ENCODE data around the gene PTPRA. TPM values are rescaled to one million over a fixed set of nuclear protein-coding genes. Genes with fewer than 3 reads are reported as not detected.

PTPRA gene
- polyA plus RNA-seq, 1 experiment = 87.4 TPM

DNA sequence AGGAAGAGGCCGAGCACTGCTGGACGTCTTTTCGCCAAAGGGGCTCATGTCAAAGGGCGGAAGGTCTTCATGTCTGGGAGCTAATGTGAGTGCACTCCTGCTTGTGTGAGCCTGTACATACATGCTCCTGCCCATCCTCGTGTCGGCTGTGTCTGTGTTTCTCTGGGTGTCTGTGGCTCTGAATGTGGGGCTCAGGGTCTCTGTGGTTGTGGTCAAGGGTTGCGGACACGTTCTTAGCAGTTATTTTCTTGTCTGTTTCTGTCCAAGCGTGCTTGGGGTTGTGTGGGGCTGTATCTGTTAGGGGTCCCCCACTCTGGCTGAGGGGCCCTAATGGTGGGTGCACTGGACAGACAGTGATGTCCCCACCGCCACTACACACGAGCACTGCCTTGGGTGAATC lies 208.4 kb downstream of the PTPRA start:
- Histone ChIP-seq H3K9me3 (ENCODE audit: control insufficient read depth, insufficient read depth, low read length) (no peaks in the 10 kb centered on the region; the same call in 1 of the 2 replicates), H3K27me3 (ENCODE audit: control insufficient read depth, insufficient read depth, low read length) (peaks cover 46% of the 10 kb centered on the region), H3K27ac (ENCODE audit: low read depth, low read length) (no peak overlapping the region), H3K4me3 (ENCODE audit: low read depth, low read length) (no peak overlapping the region)
- TF ChIP-seq, protein P1, sequence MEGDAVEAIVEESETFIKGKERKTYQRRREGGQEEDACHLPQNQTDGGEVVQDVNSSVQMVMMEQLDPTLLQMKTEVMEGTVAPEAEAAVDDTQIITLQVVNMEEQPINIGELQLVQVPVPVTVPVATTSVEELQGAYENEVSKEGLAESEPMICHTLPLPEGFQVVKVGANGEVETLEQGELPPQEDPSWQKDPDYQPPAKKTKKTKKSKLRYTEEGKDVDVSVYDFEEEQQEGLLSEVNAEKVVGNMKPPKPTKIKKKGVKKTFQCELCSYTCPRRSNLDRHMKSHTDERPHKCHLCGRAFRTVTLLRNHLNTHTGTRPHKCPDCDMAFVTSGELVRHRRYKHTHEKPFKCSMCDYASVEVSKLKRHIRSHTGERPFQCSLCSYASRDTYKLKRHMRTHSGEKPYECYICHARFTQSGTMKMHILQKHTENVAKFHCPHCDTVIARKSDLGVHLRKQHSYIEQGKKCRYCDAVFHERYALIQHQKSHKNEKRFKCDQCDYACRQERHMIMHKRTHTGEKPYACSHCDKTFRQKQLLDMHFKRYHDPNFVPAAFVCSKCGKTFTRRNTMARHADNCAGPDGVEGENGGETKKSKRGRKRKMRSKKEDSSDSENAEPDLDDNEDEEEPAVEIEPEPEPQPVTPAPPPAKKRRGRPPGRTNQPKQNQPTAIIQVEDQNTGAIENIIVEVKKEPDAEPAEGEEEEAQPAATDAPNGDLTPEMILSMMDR (IDR thresholded peaks at IDR 0.05; ENCODE audit: low read depth, low read length) = no peak
- POLR2A ChIA-PET = no interaction called here
- CTCF ChIA-PET = no interaction called here
- no peak for DNase-seq (ENCODE audit: low read depth, low spot score)

DNA sequence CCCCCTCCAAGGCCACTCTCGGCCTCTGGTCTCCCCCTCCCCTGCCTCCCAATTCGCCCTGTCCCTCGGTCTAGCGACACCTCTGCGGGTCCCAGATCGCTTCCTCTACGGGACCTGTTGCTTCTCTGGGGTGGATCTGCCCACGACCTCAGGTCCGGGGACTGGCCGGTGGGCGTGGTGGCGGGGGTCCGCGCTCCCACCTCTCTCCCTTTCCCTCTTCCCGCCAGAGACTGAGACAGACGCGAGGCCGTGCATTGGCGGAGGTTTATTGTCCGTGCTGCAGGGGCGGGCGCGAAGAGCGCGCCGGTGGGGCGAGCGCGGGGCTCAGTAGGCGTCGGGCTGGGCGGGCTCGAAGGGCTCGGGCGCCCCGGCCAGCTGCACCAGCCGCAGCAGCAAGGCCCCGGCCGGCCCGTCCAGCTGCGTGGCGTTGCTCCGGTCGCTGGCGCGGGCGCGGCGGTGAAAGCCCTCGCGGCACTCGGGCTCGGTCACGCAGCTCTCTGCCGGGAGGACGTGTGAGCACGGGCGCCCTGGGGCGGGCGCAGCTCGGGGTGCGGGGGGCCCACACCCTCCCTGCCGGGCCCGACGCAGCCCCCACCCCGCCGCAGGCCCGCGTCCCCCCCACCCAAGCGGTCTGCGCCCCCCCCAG lies 209.1 kb downstream of the PTPRA start:
- Histone ChIP-seq H3K4me3 (ENCODE audit: low read depth, low read length) (no peak overlapping the region), H3K27ac (ENCODE audit: low read depth, low read length) (no peak overlapping the region), H3K27me3 (ENCODE audit: control insufficient read depth, insufficient read depth, low read length) (peaks cover 46% of the 10 kb centered on the region), H3K9me3 (ENCODE audit: control insufficient read depth, insufficient read depth, low read length) (no peaks in the 10 kb centered on the region; the same call in 1 of the 2 replicates)
- TF ChIP-seq, protein P1 (IDR thresholded peaks at IDR 0.05; ENCODE audit: low read depth, low read length) = no peak
- CTCF ChIA-PET = no interaction called here
- no peak for DNase-seq (ENCODE audit: low read depth, low spot score)
- POLR2A ChIA-PET = no interaction called here

DNA sequence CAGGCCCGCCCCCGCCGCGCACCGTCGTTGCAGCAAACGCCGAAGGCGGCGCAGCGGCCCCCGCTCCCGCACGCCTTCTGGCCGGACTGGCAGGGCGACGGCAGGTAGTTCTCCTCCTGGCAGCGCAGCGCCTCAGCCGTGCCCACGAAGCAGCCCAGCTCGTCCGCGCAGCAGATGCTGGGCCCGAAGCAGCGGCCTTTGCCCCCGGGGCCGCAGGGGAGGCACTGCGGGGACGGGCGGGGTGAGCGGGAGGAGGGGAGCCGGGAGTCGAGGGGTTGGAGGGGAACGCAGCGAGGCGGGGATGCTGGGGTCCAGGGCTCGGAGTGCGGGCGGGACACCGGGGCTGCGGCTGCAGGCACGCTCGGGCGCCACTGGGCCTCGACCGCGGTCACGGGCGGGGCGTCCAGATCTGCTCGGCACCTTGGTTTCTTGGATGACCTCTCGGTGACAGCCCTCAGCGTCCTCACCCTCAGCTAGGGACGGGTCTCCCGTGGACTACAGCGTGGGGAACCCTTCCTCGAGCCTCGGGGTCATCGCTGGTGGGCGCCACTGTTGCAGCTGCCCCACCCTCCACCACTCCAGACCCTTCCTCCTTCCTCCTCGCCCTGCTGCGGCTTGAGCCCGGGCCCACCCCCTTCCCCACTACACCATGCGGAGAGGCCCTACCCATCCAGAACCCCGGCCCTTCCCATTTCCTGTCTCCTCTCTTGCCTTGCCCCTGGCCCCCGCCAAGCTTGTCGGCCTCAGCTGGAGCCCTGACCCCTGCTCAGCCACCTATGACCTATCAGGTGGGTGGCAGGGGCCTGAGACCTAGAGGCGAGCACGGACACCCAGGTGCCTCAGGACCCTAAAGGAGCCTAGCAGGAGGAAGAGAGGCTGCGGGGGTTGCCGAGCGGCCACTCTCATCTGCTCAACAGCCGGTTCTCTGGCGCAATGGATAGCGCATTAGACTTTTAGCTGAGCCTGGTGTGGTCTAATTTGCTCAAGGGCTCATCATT lies 210.0 kb downstream of the PTPRA start:
- Histone ChIP-seq H3K27ac (ENCODE audit: low read depth, low read length) (no peak overlapping the region), H3K27me3 (ENCODE audit: control insufficient read depth, insufficient read depth, low read length) (peaks cover 47% of the 10 kb centered on the region), H3K4me3 (ENCODE audit: low read depth, low read length) (no peak overlapping the region), H3K9me3 (ENCODE audit: control insufficient read depth, insufficient read depth, low read length) (no peaks in the 10 kb centered on the region; the same call in 1 of the 2 replicates)
- TF ChIP-seq, protein P1 (IDR thresholded peaks at IDR 0.05; ENCODE audit: low read depth, low read length) = no peak
- CTCF ChIA-PET = interaction anchor here (0.8 kb wide), 1 partner anchor 30 kb away, joined by 3 read pairs; no protein-coding TSS in a partner anchor
- POLR2A ChIA-PET = no interaction called here
- DNase-seq (ENCODE audit: low read depth, low spot score) = no peak

DNA sequence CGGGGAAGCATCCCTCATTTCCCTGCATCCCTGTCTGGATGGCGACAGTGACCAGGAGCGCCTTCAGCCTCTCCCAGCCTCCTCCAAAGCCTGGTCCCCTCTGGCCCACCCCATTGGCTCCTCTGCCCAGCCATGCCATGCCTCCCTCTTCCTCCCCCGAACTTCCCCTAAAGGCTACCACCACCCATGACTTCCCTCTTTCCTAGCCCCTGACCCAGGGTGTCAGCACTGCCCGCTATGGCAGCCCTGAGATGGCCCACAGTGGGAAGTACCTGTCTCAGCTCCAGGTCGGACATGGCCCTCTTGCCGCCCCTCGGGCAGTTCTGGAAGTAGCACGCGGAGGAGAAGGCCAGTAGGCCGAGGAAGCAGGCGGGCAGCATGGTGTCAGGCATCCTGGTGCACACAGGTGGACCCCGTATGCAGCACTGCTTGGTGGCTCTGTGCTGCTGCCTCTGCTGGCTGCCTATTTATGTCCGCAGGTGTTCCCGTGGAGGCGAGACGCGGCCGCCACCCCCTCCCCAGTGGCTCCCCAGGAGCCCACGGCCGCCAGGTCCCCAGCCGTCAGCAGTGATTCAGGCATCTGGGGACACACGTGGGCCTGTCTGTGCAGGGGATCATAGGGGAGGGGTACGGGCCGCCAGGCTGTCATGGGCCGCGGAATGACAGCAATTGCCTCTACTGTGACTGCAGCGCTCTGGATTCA lies 211.2 kb downstream of the PTPRA start, which contains the start of gene AVP:
Gene AVP (minus strand): TSS at position 442 of the 703 bp plus-strand sequence. CDS start 50 bp downstream, at position 392.
- no peak within 1 kb of the TSS for H3K4me3 ChIP-seq (ENCODE audit: low read depth, low read length)
- POLR2A ChIA-PET = no interaction called here
- H3K27me3 ChIP-seq (ENCODE audit: control insufficient read depth, insufficient read depth, low read length) = peaks cover 49% of the 10 kb centered on the region
- no peak for DNase-seq (ENCODE audit: low read depth, low spot score)
- TF ChIP-seq, protein P1 (IDR thresholded peaks at IDR 0.05; ENCODE audit: low read depth, low read length) = no peak
- CTCF ChIA-PET = no interaction called here
- H3K9me3 ChIP-seq (ENCODE audit: control insufficient read depth, insufficient read depth, low read length) = no peaks in the 10 kb centered on the region; the same call in 1 of the 2 replicates
- H3K27ac ChIP-seq (ENCODE audit: low read depth, low read length) = no peak within 1 kb of the TSS
